Urinary bladder (tissue), 4 donors: ENCODE measurements around the gene AKR1D1. TPM values are rescaled to one million over a fixed set of nuclear protein-coding genes. Genes with fewer than 3 reads are reported as not detected.
"Not testable (repeated sequence)": the region's sequence is repeated elsewhere in the genome, so short reads cannot be mapped to it uniquely, and the experiment has no call there.

Experiments used
- DNase-seq: peaks from one replicate; pipeline ENCODE4 v3.0.0-alpha.2; 2015; ENCODE audit errors: extremely low spot score
- H3K27ac ChIP-seq: one replicate; pipeline ENCODE4 v1.5.1; 2013; ENCODE audit warnings: low read depth, mild to moderate bottlenecking, moderate library complexity
- H3K36me3 ChIP-seq: one replicate; pipeline ENCODE4 v1.6.1; 2013; ENCODE audit warnings: mild to moderate bottlenecking, moderate library complexity; ENCODE audit not compliant: insufficient read depth
- H3K4me1 ChIP-seq: one replicate; pipeline ENCODE4 v1.6.1; 2013; ENCODE audit warnings: mild to moderate bottlenecking, moderate library complexity; ENCODE audit not compliant: insufficient read depth
- H3K4me3 ChIP-seq: one replicate; pipeline ENCODE4 v1.5.1; 2013; ENCODE audit warnings: low read depth, low read length
- WGBS: extraction: QIAGEN DNeasy Blood & Tissue Kit; methylation state at CpG from one replicate; pipeline ENCODE4 v1.1.7; 2013; 5-methylcytosine and 5-hydroxymethylcytosine counted together
- polyA plus RNA-seq: library from polyadenylated mRNA; stranded (reverse); fragments of 200-250 nt; gene quantifications from one replicate; pipeline ENCODE4 v1.2.3, GENCODE V29; 2013
- total RNA-seq: library from RNA; depleted of rRNA; stranded (reverse); fragments of >200 nt; gene quantifications from one replicate; pipeline ENCODE4 v1.2.3, GENCODE V29; 2014
- donor health status: healthy with polysubstance abuse.
- donor health status: healthy.

The AKR1D1 gene
- total and polyA plus RNA-seq, 2 donors = not detected

- Histone ChIP-seq H3K4me3 (no peak overlapping the region), H3K4me1 (no peaks in the 10 kb centered on the region), H3K27ac (no peak overlapping the region), H3K36me3 (no peaks in the 10 kb centered on the region)
- no peak for DNase-seq
- WGBS = 92% methylated on average over 3 of the region's 3 CpGs
Observed at GRCh38 chr7:138052696-138053095, 23.6 kb upstream of the AKR1D1 start.

DNA sequence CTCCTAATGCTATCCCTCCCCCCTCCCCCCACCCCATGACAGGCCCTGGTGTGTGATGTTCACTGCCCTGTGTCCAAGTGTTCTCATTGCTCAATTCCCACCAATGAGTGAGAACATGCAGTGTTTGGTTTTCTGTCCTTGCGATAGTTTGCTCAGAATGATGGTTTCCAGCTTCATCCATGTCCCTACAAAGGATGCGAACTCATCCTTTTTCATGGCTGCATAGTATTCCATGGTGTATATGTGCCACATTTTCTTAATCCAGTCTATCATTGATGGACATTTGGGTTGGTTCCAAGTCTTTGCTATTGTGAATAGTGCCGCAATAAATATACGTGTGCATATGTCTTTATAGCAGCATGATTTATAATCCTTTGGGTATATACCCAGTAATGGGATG, 20.6 kb upstream of the AKR1D1 start:
- not testable (repeated sequence) for H3K4me1 ChIP-seq, DNase-seq, H3K36me3 ChIP-seq, H3K27ac ChIP-seq, H3K4me3 ChIP-seq
- WGBS = 98% methylated on average over 2 of the region's 4 CpGs

GRCh38 chr7:138063400-138063799, 12.9 kb upstream of the AKR1D1 start:
- no peaks in the 10 kb centered on the region for H3K4me1 ChIP-seq
- DNase-seq = no peak
- H3K4me3 ChIP-seq = no peak overlapping the region
- no peak overlapping the region for H3K27ac ChIP-seq
- 88% methylated on average over 2 of the region's 2 CpGs for WGBS
- no peaks in the 10 kb centered on the region for H3K36me3 ChIP-seq

GRCh38 chr7:138064856-138065357, 11.4 kb upstream of the AKR1D1 start:
- H3K27ac ChIP-seq = no peak overlapping the region
- H3K36me3 ChIP-seq = no peaks in the 10 kb centered on the region
- no peak for DNase-seq
- no peaks in the 10 kb centered on the region for H3K4me1 ChIP-seq
- H3K4me3 ChIP-seq = no peak overlapping the region
- 31% methylated on average over 5 of the region's 5 CpGs for WGBS

DNA sequence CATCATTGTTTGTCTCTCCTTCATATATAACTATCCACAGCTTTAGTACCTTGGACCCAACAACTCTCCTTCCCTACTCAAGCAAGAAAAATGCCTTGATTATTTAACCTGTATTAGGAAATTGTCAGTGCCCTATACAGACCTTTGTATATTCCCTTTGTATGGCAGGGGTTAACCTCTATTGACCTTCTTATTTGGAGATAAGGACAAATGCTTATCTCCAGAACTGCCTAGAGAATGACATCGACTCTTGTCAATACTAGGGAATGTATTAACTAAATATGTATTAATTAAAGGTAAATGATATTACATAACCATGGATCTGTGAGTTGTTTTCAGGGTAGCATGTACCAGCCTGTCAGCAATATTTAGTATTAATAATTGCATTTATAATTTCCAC, 10.4 kb upstream of the AKR1D1 start:
- no peak overlapping the region for H3K27ac ChIP-seq
- WGBS = 76% methylated on average over 1 of the region's 1 CpG
- H3K4me3 ChIP-seq = no peak overlapping the region
- no peak for DNase-seq
- H3K4me1 ChIP-seq = no peaks in the 10 kb centered on the region
- H3K36me3 ChIP-seq = no peaks in the 10 kb centered on the region

DNA sequence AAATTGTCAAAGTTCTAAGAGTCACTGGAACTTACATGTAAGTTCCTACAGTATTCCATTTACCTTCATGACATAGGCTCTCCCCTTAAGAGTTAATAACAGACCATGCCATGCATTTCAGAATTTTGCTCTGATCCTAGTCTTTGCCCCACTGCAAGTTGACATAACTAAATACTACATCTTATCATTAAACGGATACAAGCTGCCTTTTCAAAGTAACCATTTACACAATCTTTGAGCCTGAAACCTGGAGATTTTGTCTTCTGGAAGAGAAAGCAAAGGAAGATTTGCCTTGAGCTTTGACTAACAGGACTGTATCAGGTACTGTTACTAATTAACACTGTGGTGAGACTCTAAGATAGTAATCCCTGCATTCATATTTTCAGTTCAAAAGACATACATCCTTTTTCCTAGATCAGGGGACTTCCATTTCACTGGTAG, 9.3 kb upstream of the AKR1D1 start:
- no peaks in the 10 kb centered on the region for H3K36me3 ChIP-seq

GRCh38 chr7:138067774-138068173, 8.5 kb upstream of the AKR1D1 start:
- Histone ChIP-seq H3K4me1 (no peaks in the 10 kb centered on the region), H3K36me3 (no peaks in the 10 kb centered on the region), H3K27ac (no peak overlapping the region), H3K4me3 (no peak overlapping the region)
- DNase-seq = no peak
- WGBS = 98% methylated on average over 3 of the region's 3 CpGs

More for the DNA sequence above, 9.3 kb upstream of the AKR1D1 start:
- WGBS = 37% methylated on average over 1 of the region's 1 CpG
- no peak overlapping the region for H3K4me3 ChIP-seq
- DNase-seq = no peak
- no peaks in the 10 kb centered on the region for H3K4me1 ChIP-seq
- H3K27ac ChIP-seq = no peak overlapping the region

GRCh38 chr7:138070908-138071307, 5.4 kb upstream of the AKR1D1 start:
- no peaks in the 10 kb centered on the region for H3K36me3 ChIP-seq
- H3K4me1 ChIP-seq = no peaks in the 10 kb centered on the region
- no peak overlapping the region for H3K4me3 ChIP-seq
- H3K27ac ChIP-seq = no peak overlapping the region
- DNase-seq = no peak
- WGBS = 91% methylated on average over 2 of the region's 2 CpGs

DNA sequence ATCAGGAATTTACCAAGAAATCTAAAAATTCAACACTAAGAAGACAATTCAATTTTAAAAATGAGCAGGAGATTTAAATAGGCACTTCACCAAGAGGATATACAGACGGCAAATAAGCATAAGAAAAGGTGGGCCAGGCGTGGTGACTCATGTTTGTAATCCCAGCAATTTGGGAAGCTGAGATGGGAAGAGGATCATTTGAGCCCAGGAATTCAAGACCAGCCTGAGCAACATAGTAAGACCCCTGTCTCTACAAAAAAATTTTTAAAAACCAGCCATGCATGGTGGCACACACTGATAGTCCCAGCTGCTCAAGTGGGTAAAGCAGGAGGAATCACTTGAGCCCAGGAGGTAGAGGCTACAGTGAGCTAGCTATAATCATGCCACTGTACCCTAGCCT, 3.5 kb upstream of the AKR1D1 start:
- no peaks in the 10 kb centered on the region for H3K4me1 ChIP-seq
- 81% methylated on average over 2 of the region's 2 CpGs for WGBS
- no peaks in the 10 kb centered on the region for H3K36me3 ChIP-seq

GRCh38 chr7:138074121-138074520, 2.1 kb upstream of the AKR1D1 start:
- H3K36me3 ChIP-seq = no peaks in the 10 kb centered on the region
- DNase-seq = no peak
- no peaks in the 10 kb centered on the region for H3K4me1 ChIP-seq
- H3K27ac ChIP-seq = no peak overlapping the region
- no peak overlapping the region for H3K4me3 ChIP-seq
- WGBS = 82% methylated on average over 2 of the region's 2 CpGs

More for the DNA sequence above, 3.5 kb upstream of the AKR1D1 start:
- Histone ChIP-seq H3K27ac (no peak overlapping the region), H3K4me3 (no peak overlapping the region)
- no peak for DNase-seq

GRCh38 chr7:138074540-138074939, 1.7 kb upstream of the AKR1D1 start:
- Histone ChIP-seq H3K4me1 (no peaks in the 10 kb centered on the region), H3K27ac (no peak overlapping the region), H3K36me3 (no peaks in the 10 kb centered on the region), H3K4me3 (no peak overlapping the region)
- 41% methylated on average over 1 of the region's 1 CpG for WGBS
- DNase-seq = no peak

- H3K27ac ChIP-seq = no peak overlapping the region
- WGBS = 77% methylated on average over 3 of the region's 3 CpGs
- no peaks in the 10 kb centered on the region for H3K4me1 ChIP-seq
- no peak for DNase-seq
- no peaks in the 10 kb centered on the region for H3K36me3 ChIP-seq
- no peak overlapping the region for H3K4me3 ChIP-seq
Observed at GRCh38 chr7:138075350-138075749, 909 bp upstream of the AKR1D1 start.

DNA sequence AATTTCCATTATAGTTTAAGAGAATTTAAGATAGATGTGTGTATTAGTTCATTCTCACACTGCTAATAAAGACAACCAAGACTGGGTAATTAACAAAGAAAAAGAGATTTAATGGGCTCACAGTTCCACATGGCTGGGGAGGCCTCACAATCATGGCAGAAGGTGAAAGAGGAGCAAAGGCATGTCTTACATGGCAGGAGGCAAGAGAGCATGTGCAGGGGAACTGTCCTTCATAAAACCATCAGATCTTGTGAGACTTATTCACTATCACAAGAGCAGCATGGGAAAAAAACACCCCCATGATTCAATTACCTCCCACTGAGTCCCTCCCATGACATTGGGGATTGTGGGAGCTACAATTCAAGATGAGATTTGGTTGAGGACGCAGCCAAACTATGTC, 473 bp upstream of the AKR1D1 start:
- not testable (repeated sequence) for H3K4me1 ChIP-seq, H3K36me3 ChIP-seq, H3K4me3 ChIP-seq, DNase-seq, H3K27ac ChIP-seq
- WGBS = 95% methylated on average over 1 of the region's 1 CpG

DNA sequence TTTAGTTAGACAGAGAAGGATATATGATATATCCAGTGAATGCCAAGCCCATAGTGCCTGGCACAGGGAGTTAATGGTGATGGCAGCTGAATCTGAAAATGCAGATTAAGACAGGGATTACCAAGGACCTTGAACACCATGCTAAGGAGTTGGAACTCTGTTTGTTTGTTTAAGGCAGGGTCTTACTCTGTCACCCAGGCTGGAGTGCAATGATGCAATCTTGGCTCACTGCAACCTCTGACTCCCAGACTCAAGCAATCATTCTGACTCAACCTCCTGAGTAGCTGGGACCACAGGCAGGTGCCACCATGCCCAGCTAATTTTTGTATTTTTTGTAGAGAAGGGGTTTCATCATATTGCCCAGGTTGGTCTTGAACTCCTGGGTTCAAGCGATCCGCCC, 1.6 kb downstream of the AKR1D1 start:
- WGBS = 96% methylated on average over 2 of the region's 2 CpGs
- no peak overlapping the region for H3K27ac ChIP-seq
- no peaks in the 10 kb centered on the region for H3K36me3 ChIP-seq
- DNase-seq = no peak
- H3K4me3 ChIP-seq = no peak overlapping the region
- no peaks in the 10 kb centered on the region for H3K4me1 ChIP-seq

- Histone ChIP-seq H3K36me3 (no peaks in the 10 kb centered on the region), H3K4me1 (no peaks in the 10 kb centered on the region), H3K27ac (no peak overlapping the region), H3K4me3 (no peak overlapping the region)
- DNase-seq = no peak
- 91% methylated on average over 1 of the region's 1 CpG for WGBS
Observed at GRCh38 chr7:138079137-138079536, 2.9 kb downstream of the AKR1D1 start.
